ENCODE results near the gene GVQW3. TPM values are rescaled to one million over a fixed set of nuclear protein-coding genes. Genes with fewer than 3 reads are reported as not detected.

Gene GVQW3
- total and polyA plus RNA-seq, 2 of the 13 experiments (the other 11 are each of a cell fraction or from before 2014, with no cell fraction given): 5.0 to 5.6 TPM

DNA sequence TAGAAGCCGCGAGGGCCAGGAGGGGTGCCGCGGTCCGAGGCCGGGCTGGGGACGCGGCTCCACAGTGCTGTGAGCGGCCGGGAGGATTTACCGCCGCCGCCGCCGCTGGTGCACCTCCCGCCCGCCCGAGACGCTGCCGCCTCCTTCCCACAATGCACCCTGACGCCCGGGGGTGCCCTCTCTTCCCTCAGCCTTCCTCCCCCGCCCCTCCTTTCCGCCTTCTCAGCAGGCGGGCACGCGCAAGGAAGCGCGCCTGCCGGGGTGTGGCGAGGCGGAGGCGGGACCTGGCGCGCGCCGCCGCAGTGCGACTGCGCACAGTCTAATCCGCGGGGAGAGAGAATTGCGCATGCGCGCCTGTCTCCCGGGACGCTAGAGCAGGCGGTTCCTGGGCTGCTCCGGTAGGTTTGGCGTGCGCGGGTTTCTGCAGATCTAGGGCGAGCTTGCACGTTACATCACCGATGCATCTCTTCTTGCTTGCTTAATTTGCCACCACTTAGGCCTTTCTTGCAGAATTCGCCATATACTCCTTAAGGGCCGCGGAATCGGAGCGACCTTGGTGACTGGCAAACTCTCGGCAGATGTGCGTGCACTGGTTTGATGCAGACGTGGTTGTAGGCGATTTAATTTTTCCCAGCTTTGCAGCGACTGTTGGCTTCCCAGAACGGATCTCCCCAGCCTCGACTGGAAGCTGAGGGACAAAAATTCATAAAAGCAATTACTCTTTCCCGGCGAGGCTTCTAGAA, at the start of gene GVQW3, which contains the start of gene THAP12 (continued):
- no peak for TF ChIP-seq NFE2L2 (IDR thresholded peaks at IDR 0.05; ENCODE audit: low read length)
- TF ChIP-seq ZNF138 (CRISPR knock-in tag; IDR thresholded peaks at IDR 0.05; ENCODE audit: low read depth): no peak
- no peak; the same call in 1 of the 2 replicates for TF ChIP-seq HCFC1 (IDR thresholded peaks at IDR 0.05; ENCODE audit: low read depth, low read length)
- peak; percentile 76 for TF ChIP-seq ELF1 (CRISPR knock-in tag; IDR thresholded peaks at IDR 0.05)
- TF ChIP-seq HDAC2 (CRISPR knock-in tag; IDR thresholded peaks at IDR 0.05): peak; percentile 61
- TF ChIP-seq, protein P1, sequence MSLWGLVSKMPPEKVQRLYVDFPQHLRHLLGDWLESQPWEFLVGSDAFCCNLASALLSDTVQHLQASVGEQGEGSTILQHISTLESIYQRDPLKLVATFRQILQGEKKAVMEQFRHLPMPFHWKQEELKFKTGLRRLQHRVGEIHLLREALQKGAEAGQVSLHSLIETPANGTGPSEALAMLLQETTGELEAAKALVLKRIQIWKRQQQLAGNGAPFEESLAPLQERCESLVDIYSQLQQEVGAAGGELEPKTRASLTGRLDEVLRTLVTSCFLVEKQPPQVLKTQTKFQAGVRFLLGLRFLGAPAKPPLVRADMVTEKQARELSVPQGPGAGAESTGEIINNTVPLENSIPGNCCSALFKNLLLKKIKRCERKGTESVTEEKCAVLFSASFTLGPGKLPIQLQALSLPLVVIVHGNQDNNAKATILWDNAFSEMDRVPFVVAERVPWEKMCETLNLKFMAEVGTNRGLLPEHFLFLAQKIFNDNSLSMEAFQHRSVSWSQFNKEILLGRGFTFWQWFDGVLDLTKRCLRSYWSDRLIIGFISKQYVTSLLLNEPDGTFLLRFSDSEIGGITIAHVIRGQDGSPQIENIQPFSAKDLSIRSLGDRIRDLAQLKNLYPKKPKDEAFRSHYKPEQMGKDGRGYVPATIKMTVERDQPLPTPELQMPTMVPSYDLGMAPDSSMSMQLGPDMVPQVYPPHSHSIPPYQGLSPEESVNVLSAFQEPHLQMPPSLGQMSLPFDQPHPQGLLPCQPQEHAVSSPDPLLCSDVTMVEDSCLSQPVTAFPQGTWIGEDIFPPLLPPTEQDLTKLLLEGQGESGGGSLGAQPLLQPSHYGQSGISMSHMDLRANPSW (CRISPR knock-in tag; IDR thresholded peaks at IDR 0.05; ENCODE audit: borderline replicate concordance): 0 out of 2 replicates have a peak, but pooled peaks have one; percentile 40
- TF ChIP-seq, protein P2, sequence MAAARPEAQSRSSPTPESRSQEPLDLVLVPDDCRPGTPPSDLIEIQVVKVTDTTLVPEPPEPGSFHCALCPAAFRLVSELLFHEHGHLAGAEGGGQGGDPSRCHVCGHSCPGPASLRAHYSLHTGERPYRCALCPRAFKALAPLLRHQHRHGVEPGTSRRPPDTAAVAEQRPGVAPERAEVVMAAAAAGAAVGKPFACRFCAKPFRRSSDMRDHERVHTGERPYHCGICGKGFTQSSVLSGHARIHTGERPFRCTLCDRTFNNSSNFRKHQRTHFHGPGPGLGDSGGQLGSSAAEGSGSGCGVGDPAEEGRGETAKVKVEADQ (CRISPR knock-in tag; IDR thresholded peaks at IDR 0.05; ENCODE audit: borderline replicate concordance): peak; percentile 80
- no peak for TF ChIP-seq TCF7 (IDR thresholded peaks at IDR 0.05; ENCODE audit: low read depth)
- TF ChIP-seq BRCA1 (CRISPR knock-in tag; IDR thresholded peaks at IDR 0.05): no peak
- peak; percentile 76; the same call in 1 of the 2 replicates for TF ChIP-seq REPIN1 (CRISPR knock-in tag; IDR thresholded peaks at IDR 0.05; ENCODE audit: borderline replicate concordance, low read depth)
- TF ChIP-seq TSC22D2 (CRISPR knock-in tag; IDR thresholded peaks at IDR 0.05; ENCODE audit: borderline replicate concordance): no peak
- TF ChIP-seq, protein P3, sequence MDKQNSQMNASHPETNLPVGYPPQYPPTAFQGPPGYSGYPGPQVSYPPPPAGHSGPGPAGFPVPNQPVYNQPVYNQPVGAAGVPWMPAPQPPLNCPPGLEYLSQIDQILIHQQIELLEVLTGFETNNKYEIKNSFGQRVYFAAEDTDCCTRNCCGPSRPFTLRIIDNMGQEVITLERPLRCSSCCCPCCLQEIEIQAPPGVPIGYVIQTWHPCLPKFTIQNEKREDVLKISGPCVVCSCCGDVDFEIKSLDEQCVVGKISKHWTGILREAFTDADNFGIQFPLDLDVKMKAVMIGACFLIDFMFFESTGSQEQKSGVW (CRISPR knock-in tag; IDR thresholded peaks at IDR 0.05; ENCODE audit: borderline replicate concordance): no peak
- peak; percentile 86 for TF ChIP-seq SALL1 (CRISPR knock-in tag; IDR thresholded peaks at IDR 0.05)
- TF ChIP-seq POLR2AphosphoS5 (IDR thresholded peaks at IDR 0.05; ENCODE audit: low read depth, low read length): peak; percentile 85
- TF ChIP-seq, protein P4, sequence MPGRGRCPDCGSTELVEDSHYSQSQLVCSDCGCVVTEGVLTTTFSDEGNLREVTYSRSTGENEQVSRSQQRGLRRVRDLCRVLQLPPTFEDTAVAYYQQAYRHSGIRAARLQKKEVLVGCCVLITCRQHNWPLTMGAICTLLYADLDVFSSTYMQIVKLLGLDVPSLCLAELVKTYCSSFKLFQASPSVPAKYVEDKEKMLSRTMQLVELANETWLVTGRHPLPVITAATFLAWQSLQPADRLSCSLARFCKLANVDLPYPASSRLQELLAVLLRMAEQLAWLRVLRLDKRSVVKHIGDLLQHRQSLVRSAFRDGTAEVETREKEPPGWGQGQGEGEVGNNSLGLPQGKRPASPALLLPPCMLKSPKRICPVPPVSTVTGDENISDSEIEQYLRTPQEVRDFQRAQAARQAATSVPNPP (CRISPR knock-in tag; IDR thresholded peaks at IDR 0.05): no peak; the same call in 1 of the 2 replicates
- TF ChIP-seq XBP1 (CRISPR knock-in tag; IDR thresholded peaks at IDR 0.05): no peak
- no peak for TF ChIP-seq SIN3B (IDR thresholded peaks at IDR 0.05; ENCODE audit: low read length)
- peak; percentile 85 for TF ChIP-seq HOXA3 (CRISPR knock-in tag; IDR thresholded peaks at IDR 0.05)
- TF ChIP-seq, protein P5, sequence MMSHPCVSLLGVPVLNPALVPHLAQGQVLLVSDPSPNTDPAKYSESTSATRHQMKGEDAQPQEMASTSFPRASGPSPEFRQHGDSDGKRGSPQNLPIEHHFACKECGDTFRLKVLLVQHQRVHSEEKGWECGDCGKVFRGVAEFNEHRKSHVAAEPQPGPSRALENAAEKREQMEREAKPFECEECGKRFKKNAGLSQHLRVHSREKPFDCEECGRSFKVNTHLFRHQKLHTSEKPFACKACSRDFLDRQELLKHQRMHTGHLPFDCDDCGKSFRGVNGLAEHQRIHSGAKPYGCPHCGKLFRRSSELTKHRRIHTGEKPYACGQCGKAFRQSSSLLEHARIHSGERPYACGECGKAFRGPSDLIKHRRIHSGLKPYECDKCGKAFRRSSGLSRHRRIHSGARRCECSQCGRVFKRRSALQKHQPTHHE (CRISPR knock-in tag; IDR thresholded peaks at IDR 0.05; ENCODE audit: borderline replicate concordance): peak; percentile 79; the same call in 1 of the 2 replicates
- 0 out of 2 replicates have a peak, but pooled peaks have one; percentile 22 for TF ChIP-seq AHR (CRISPR knock-in tag; IDR thresholded peaks at IDR 0.05)
- no peak; the same call in 1 of the 2 replicates for TF ChIP-seq BCL6 (CRISPR knock-in tag; IDR thresholded peaks at IDR 0.05)
- TF ChIP-seq ZNF510 (CRISPR knock-in tag; IDR thresholded peaks at IDR 0.05; ENCODE audit: low read depth): no peak
- TF ChIP-seq, protein P6, sequence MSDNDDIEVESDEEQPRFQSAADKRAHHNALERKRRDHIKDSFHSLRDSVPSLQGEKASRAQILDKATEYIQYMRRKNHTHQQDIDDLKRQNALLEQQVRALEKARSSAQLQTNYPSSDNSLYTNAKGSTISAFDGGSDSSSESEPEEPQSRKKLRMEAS (IDR thresholded peaks at IDR 0.05): peak; percentile 75
